ENCODE results near the gene KPNA6.

DNA sequence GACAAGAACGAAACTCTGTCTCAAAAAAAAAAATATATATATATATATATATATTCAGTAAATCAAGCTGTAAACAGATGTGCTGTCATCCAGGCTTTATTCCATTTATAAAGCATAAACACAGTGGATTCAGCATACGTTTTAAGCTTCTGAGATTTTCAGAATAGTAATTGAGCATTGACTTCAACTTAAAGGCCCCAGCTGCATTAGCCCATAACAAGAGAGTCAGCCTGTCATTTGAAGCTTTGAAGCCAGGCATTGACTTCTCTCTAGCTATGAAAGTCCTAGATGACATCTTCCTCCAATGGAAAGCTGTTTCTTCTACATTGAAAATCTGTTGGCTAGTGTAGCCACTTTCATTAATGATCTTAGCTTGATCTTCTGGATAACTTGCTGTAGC lies 6.6 kb downstream of the KPNA6 start:
- TF ChIP-seq, protein P1, sequence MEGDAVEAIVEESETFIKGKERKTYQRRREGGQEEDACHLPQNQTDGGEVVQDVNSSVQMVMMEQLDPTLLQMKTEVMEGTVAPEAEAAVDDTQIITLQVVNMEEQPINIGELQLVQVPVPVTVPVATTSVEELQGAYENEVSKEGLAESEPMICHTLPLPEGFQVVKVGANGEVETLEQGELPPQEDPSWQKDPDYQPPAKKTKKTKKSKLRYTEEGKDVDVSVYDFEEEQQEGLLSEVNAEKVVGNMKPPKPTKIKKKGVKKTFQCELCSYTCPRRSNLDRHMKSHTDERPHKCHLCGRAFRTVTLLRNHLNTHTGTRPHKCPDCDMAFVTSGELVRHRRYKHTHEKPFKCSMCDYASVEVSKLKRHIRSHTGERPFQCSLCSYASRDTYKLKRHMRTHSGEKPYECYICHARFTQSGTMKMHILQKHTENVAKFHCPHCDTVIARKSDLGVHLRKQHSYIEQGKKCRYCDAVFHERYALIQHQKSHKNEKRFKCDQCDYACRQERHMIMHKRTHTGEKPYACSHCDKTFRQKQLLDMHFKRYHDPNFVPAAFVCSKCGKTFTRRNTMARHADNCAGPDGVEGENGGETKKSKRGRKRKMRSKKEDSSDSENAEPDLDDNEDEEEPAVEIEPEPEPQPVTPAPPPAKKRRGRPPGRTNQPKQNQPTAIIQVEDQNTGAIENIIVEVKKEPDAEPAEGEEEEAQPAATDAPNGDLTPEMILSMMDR (IDR thresholded peaks at IDR 0.05; ENCODE audit: low read depth, low read length) = no peak
- no peak for TF ChIP-seq EZH2phosphoT487 (IDR thresholded peaks at IDR 0.05; ENCODE audit: low read depth)

Measured in OCI-LY3 (cell line).